Superior temporal gyrus (tissue), 1 donor: ENCODE measurements around the gene KRTAP2-4.
"Not testable (repeated sequence)": the region's sequence is repeated elsewhere in the genome, so short reads cannot be mapped to it uniquely, and the experiment has no call there.

Experiments
- DNase-seq: peaks from one replicate; pipeline ENCODE4 v3.0.0-alpha.2; 2016; ENCODE audit errors: extremely low spot score

The KRTAP2-4 gene

GRCh38 chr17:41037853-41038350 lies 27.8 kb downstream of the KRTAP2-4 start:
- DNase-seq: no peak

- DNase-seq: not testable (repeated sequence)
Observed at GRCh38 chr17:41034346-41034935, 31.2 kb downstream of the KRTAP2-4 start, which contains the start of gene KRTAP1-3. Gene KRTAP1-3 (minus strand): TSS chr17:41034874. CDS start chr17:41034821, 53 bp downstream.

- no peak for DNase-seq
Observed at GRCh38 chr17:41029633-41030245, 35.9 kb downstream of the KRTAP2-4 start, which contains the start of gene KRTAP1-4. Gene KRTAP1-4 (minus strand): TSS chr17:41030195. CDS start chr17:41030078, 117 bp downstream.

- no peak for DNase-seq
Observed at GRCh38 chr17:41026715-41027471, 38.8 kb downstream of the KRTAP2-4 start, which contains the start of gene KRTAP1-5. Gene KRTAP1-5 (minus strand): TSS chr17:41027208. CDS start chr17:41027155, 53 bp downstream.

GRCh38 chr17:41024697-41025096 lies 41.0 kb downstream of the KRTAP2-4 start:
- no peak for DNase-seq

- DNase-seq: no peak
Observed at GRCh38 chr17:41020336-41020735, 45.3 kb downstream of the KRTAP2-4 start.

GRCh38 chr17:41019415-41019814 lies 46.3 kb downstream of the KRTAP2-4 start:
- DNase-seq: no peak

- no peak for DNase-seq
Observed at GRCh38 chr17:41018541-41018940, 47.1 kb downstream of the KRTAP2-4 start.

GRCh38 chr17:41016578-41017215 lies 49.0 kb downstream of the KRTAP2-4 start:
- DNase-seq: no peak

- no peak for DNase-seq
Observed at GRCh38 chr17:41015454-41015853, 50.2 kb downstream of the KRTAP2-4 start.
